ENCODE results near the gene OR5AL1. TPM values are rescaled to one million over a fixed set of nuclear protein-coding genes. Genes with fewer than 3 reads are reported as not detected.
"Not testable (repeated sequence)": the region's sequence is repeated elsewhere in the genome, so short reads cannot be mapped to it uniquely, and the experiment has no call there.

The OR5AL1 gene
- not detected for polyA plus RNA-seq (ENCODE audit: insufficient read length in 4 of 4)

DNA sequence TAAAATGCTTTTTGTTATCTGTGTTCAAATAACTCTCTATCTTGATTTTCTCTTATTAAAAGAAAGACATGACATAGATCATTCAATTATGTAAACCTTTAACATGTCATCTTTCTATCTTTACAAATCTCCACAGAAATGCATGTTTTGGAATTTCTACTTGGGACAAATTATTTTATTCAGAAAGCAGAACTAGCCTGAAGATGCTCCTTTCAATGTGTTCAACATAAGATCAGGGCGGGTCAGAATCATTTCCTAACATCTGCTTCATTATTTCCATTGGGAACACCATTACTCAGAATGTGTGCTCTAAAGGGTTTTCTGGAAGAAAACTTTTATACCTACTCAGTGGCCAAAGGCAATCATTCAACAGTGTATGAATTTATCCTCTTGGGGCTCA is at the start of gene OR5AL1:
Gene OR5AL1 (plus strand): TSS at position 301 of the 400 bp plus-strand sequence.
- DNase-seq (ENCODE audit: low read depth in 4 of 4, low spot score in 2 of 4) = no peak

DNA sequence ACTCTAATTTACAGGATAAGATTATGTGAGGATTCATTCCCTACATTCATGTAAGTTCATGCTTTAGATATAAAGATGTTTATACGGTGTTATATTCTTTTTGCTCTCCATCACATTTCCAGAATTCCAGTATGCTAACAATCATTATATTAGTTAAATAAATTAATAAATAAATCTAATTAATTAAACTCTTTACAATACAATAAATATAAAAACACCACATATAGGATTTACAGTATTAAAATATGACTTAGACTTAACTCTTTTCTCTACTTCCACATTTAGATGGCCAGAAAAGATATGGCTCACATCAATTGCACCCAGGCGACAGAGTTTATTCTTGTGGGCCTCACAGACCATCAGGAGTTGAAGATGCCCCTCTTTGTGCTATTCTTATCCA is 37.2 kb upstream of the OR5AL1 start, which contains the start of gene OR8U1:
Gene OR8U1 (plus strand): TSS at position 301 of the 400 bp plus-strand sequence. CDS start 0 bp downstream, at position 301.
- DNase-seq (ENCODE audit: low read depth in 4 of 4, low spot score in 2 of 4) = no peak

DNA sequence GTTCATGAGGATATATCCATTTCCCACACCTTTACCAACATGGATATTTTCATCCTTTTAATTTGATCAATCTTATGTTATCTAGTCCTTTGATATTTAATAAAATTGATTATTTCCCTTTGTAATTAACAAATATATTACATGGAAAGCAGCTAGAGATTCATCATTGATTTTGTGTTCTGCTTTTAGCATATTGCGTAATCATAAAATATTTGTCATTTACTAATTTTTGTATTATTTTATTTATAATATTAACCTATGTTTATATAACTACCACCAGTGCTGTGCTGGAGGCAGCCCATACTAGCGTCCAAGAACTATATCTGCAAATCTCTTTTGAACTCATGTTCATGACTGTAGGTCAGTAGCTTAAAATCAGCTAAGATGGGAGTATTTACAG is 32.4 kb upstream of the OR5AL1 start:
- no peak for DNase-seq (ENCODE audit: low read depth in 4 of 4, low spot score in 2 of 4)

DNA sequence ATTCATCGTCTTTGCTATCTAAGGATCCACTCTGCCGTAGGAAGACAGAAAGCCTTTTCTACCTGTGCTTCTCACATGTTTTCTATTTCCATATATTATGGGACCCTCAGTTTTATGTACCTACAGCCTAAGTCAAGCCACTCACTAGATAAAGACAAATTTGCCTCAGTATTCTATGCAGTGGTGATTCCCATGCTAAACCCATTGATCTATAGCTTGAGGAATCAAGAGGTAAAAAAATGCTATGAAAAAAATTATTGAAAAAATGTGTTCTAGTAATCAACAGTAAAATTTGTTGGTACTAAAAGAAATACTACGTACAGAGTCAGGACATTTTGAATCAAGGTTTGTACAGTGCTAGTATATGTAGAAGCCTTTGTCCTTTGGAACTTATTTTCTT is 18.1 kb upstream of the OR5AL1 start:
- no peak for DNase-seq (ENCODE audit: low read depth in 4 of 4, low spot score in 2 of 4)

DNA sequence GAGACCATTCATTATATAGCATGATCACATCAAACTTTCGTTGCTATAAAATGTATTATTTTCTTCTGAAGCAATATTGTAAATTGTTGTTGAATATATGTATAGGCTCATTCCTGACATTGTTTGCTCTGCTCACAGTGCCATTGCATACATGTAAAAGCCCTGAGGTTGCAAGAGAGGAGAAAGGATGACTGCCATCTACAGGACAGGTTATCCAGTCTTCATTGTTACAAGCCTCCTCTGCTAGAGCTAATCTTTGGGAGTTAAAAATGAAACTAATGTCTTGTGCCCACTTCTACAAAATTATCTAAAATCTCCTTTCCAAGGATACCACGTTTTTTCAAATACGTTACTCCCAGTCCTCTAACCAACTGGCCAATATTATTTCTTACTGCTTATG is 16.4 kb upstream of the OR5AL1 start:
- no peak for DNase-seq (ENCODE audit: low read depth in 4 of 4, low spot score in 2 of 4)

DNA sequence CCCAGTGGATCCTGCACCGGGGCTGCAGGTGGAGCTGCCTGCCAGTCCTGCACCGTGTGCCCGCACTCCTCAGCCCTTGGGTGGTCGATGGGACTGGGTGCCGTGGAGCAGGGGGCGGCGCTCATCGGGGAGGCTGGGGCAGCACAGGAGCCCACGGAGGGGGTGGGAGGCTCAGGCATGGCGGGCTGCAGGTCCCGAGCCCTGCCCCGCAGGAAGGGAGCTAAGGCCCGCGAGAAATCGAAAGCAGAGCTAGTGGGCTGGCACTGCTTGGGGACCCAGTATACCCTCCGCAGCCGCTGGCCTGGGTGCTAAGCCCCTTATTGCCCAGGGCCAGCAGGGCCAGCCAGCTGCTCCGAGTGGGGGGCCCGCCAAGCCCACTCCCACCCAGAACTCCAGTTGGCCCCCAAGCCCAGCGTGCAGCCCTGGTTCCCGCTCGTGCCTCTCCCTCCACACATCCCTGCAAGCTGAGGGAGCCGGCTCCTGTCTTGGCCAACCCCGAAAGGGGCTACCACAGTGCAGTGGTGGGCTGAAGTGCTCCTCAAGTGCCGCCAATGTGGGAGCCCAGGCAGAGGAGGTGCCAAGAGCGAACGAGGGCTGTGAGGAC is 10.5 kb upstream of the OR5AL1 start:
- DNase-seq (ENCODE audit: low read depth in 4 of 4, low spot score in 2 of 4) = not testable (repeated sequence)

DNA sequence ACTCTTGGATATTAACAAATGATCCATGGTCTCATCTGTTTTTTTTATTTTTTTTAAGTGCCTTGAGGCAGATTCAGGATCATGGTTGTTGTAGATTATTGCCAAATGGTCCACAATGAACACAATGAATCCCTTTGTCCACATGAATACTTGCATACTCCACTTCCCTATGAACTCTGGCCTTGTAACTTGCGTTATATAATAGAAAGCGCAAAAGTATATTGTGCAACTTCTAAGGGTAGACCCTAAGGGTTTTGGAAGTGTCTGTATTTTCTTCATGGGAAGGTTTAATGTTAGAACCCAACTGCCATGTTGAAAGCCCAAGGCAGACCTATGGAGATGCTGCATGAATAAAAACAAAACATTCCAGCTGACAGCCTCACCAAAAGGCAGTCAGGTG is 8.1 kb upstream of the OR5AL1 start:
- no peak for DNase-seq (ENCODE audit: low read depth in 4 of 4, low spot score in 2 of 4)

DNA sequence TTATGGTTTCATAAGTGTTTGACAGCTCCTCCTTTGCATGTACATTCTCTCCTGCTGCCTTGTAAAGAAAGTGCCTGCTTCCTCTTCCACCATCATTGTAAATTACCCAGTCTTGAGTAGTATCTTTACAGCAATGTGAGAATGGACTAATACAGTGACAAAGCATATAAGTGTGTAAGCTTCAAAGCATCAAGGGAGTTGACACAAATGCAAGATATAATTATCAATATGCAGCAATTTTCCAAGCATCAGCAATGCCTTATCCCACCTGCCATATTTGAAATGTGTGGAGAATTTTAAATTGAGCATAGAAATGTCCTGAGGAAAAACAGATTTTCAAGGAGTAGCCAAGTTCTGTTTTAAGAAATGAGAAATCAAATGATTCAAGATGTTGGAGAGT is 1.7 kb upstream of the OR5AL1 start:
- DNase-seq (ENCODE audit: low read depth in 4 of 4, low spot score in 2 of 4) = no peak

DNA sequence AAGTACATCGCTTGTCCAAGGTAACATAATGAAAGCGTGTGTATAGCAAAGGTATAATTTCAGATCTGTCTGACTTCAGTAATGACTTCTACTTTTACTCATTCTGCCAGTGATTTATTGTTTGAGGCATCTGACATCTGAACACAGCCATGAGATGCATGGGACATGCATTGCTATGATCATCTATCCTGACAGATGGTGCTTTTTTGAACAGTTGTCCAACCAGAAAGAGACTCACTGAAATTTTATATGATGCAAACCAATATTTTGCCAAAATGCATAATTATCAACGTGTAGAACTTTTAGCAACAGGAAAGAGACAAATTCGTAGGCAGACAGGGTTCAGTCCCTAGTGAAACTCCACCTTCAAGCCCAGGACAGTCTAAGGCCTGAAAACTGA is 41.0 kb downstream of the OR5AL1 start:
- DNase-seq (ENCODE audit: low read depth in 4 of 4, low spot score in 2 of 4) = no peak

DNA sequence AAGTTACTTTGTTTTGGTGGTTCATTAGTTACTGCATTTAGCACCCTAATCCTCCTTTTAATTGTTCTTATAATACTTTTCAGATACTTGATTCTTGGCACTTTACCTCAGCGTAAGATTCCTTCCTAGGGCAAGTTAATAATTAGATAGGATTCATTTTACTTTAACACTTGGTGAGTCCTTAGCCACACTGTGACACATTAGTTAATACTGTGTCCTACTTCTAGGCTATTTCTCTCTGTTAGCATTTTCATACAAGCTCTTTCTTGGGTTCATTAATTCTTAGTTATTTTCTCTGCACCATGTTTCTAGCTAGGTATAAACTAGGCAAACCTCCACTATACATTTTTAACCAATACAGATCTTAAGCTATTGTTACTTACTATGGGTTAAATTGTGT is 44.6 kb downstream of the OR5AL1 start:
- no peak for DNase-seq (ENCODE audit: low read depth in 4 of 4, low spot score in 2 of 4)

Other genes with a start within 250 kb of the OR5AL1 start
- gene OR5J2, start 236.1 kb upstream of the OR5AL1 start, polyA plus RNA-seq (ENCODE audit: insufficient read length in 4 of 4) = not detected
- not detected for gene OR5T2, start 178.4 kb upstream of the OR5AL1 start, polyA plus RNA-seq (ENCODE audit: insufficient read length in 4 of 4)
- not detected for gene OR5T3, start 160.4 kb upstream of the OR5AL1 start, polyA plus RNA-seq (ENCODE audit: insufficient read length in 4 of 4)
- gene OR5T1, start 138.5 kb upstream of the OR5AL1 start, polyA plus RNA-seq (ENCODE audit: insufficient read length in 4 of 4) = not detected
- gene OR8H1, start 120.4 kb upstream of the OR5AL1 start, polyA plus RNA-seq (ENCODE audit: insufficient read length in 4 of 4) = not detected
- gene OR8K3, start 97.6 kb upstream of the OR5AL1 start, polyA plus RNA-seq (ENCODE audit: insufficient read length in 4 of 4) = not detected
- gene OR8K1, start 66.7 kb upstream of the OR5AL1 start, polyA plus RNA-seq (ENCODE audit: insufficient read length in 4 of 4) = not detected
- gene OR8J1, start 58.4 kb upstream of the OR5AL1 start, polyA plus RNA-seq (ENCODE audit: insufficient read length in 4 of 4) = not detected
- gene OR8U1, start 37.1 kb upstream of the OR5AL1 start, polyA plus RNA-seq (ENCODE audit: insufficient read length in 4 of 4) = not detected
- not detected for gene OR5M3, start 60.7 kb downstream of the OR5AL1 start, polyA plus RNA-seq (ENCODE audit: insufficient read length in 4 of 4)
- not detected for gene OR5M8, start 78.7 kb downstream of the OR5AL1 start, polyA plus RNA-seq (ENCODE audit: insufficient read length in 4 of 4)
- gene OR5M11, start 130.6 kb downstream of the OR5AL1 start, polyA plus RNA-seq (ENCODE audit: insufficient read length in 4 of 4) = not detected
- gene OR5M10, start 165.0 kb downstream of the OR5AL1 start, polyA plus RNA-seq (ENCODE audit: insufficient read length in 4 of 4) = not detected
- not detected for gene OR5M1, start 202.2 kb downstream of the OR5AL1 start, polyA plus RNA-seq (ENCODE audit: insufficient read length in 4 of 4)
- gene OR5AP2, start 229.7 kb downstream of the OR5AL1 start, polyA plus RNA-seq (ENCODE audit: insufficient read length in 4 of 4) = not detected